LNCaP clone FGC (cell line): ENCODE data around the gene XCL1.

Experiments used
- DNase-seq: peaks from one replicate; pipeline ENCODE4 v3.0.0-alpha.2; 2011; ENCODE audit warnings: low read depth
- H3K4me3 ChIP-seq: 2 replicates; pipeline ENCODE4 v1.5.1; 2011; ENCODE audit warnings: mild to moderate bottlenecking, low read depth, low read length, control low read depth
- TF ChIP-seq, protein P1 (sequence below): IDR thresholded peaks from 2 replicates; pipeline ENCODE4 v1.5.1; 2012; ENCODE audit warnings: mild to moderate bottlenecking; ENCODE audit not compliant: control insufficient read depth, insufficient read depth; ENCODE audit errors: extremely low read depth

XCL1 gene

GRCh38 chr1:168556647-168557046 is 19.8 kb upstream of the XCL1 start:
- H3K4me3 ChIP-seq = no peak overlapping the region
- DNase-seq = peak; percentile 62
- TF ChIP-seq, protein P1, sequence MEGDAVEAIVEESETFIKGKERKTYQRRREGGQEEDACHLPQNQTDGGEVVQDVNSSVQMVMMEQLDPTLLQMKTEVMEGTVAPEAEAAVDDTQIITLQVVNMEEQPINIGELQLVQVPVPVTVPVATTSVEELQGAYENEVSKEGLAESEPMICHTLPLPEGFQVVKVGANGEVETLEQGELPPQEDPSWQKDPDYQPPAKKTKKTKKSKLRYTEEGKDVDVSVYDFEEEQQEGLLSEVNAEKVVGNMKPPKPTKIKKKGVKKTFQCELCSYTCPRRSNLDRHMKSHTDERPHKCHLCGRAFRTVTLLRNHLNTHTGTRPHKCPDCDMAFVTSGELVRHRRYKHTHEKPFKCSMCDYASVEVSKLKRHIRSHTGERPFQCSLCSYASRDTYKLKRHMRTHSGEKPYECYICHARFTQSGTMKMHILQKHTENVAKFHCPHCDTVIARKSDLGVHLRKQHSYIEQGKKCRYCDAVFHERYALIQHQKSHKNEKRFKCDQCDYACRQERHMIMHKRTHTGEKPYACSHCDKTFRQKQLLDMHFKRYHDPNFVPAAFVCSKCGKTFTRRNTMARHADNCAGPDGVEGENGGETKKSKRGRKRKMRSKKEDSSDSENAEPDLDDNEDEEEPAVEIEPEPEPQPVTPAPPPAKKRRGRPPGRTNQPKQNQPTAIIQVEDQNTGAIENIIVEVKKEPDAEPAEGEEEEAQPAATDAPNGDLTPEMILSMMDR = no peak

GRCh38 chr1:168560370-168560769 is 16.0 kb upstream of the XCL1 start:
- TF ChIP-seq, protein P1 = no peak

DNA sequence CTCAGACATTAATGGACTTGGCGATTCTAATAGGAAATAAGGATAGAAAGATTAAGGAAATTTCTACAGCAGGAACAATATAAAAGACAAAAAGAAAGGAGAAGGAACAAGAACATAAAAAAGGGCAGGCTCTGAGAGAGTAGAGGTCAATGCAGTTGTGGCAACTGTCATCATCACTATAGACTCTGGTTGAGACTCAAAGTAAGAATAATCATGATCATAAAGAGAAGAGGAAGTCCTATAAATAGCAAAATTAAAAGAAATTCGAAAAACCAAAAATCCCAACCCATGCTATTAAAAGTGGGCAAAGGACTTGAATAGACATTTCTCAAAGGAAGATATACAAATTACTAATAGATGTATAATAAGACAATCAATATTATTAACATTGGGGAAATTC is 14.4 kb upstream of the XCL1 start:
- no peak overlapping the region for H3K4me3 ChIP-seq
- TF ChIP-seq, protein P1 = no peak
- no peak for DNase-seq

More at GRCh38 chr1:168560370-168560769, 16.0 kb upstream of the XCL1 start:
- DNase-seq = peak; percentile 88
- H3K4me3 ChIP-seq = no peak overlapping the region

DNA sequence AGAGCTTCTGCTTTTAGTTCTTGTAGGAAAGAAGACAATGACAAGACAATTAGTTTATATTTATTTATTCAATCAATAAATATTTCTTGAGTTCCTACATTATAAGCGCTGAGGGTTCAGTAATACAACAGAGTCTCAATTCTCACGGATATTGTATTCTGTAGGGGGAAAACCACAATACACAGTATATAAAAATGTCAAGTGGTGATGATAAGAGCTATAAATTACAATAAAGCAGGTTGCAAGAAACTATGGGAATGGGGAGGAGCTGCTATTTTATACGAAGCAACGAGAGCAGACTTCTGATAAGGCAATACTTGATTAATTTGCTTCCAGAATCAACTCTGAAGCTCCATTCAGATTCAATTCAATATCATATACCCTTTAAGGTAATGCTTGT is 10.6 kb upstream of the XCL1 start:
- TF ChIP-seq, protein P1 = no peak
- no peak overlapping the region for H3K4me3 ChIP-seq
- no peak for DNase-seq

- DNase-seq = no peak
- TF ChIP-seq, protein P1 = no peak
- no peak overlapping the region for H3K4me3 ChIP-seq
Observed at GRCh38 chr1:168567007-168567406, 9.4 kb upstream of the XCL1 start.

GRCh38 chr1:168567568-168567967 is 8.8 kb upstream of the XCL1 start:
- TF ChIP-seq, protein P1 = no peak
- DNase-seq = no peak
- H3K4me3 ChIP-seq = no peak overlapping the region

DNA sequence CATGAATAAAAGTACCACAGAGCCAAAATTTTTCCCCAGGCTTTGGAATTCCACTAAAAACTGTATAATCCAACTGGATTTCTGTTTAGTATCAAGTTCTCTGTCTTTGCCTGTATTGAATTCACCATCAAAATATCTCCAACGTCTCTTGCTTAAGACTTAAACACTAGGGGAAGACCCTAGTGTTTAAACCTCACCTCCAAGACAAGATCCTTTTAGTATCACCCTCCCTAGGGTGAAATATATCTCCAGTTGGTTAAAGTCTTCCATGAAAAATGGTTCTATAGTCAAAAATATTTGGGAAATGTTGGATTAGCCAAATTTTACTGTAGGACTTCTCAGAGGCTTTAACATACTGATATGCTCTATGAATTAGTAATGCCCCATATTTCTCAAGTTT is 8.1 kb upstream of the XCL1 start:
- no peak for DNase-seq
- H3K4me3 ChIP-seq = no peak overlapping the region
- TF ChIP-seq, protein P1 = no peak
